Activated CD4-positive, alpha-beta T cell treated with anti-CD3 and anti-CD28 coated beads for 36 hours (primary cell): ENCODE data around the gene MMP14. TPM values are rescaled to one million over a fixed set of nuclear protein-coding genes. Genes with fewer than 3 reads are reported as not detected.

ENCODE experiments used
- ATAC-seq: fragments of 200-7000 bp; cut with Tn5 transposase; one replicate; pipeline ENCODE4 v1.10.0; 2021; ENCODE audit warnings: mild to moderate bottlenecking, moderate library complexity
- CTCF ChIA-PET: fragments of 350-600 bp; sonication (Branson Sonifier 250); formaldehyde crosslinking; loops from one replicate; lab custom pipeline; 2021; ENCODE audit warnings: antibody characterized with exemption; lab: Charles Lee
- POLR2A ChIA-PET: fragments of 350-600 bp; sonication (Branson Sonifier 250); formaldehyde crosslinking; loops from one replicate; lab custom pipeline; 2021; ENCODE audit warnings: antibody characterized with exemption, inconsistent platforms; lab: Charles Lee
- DNase-seq: peaks from one replicate; pipeline ENCODE4 v3.0.0-alpha.2; 2020
- H3K27ac Mint-ChIP-seq: one replicate; pipeline ENCODE4 v1.8.0; 2021; ENCODE audit warnings: mixed read lengths
- H3K27me3 Mint-ChIP-seq: one replicate; pipeline ENCODE4 v1.8.0; 2021; ENCODE audit warnings: mixed read lengths
- H3K36me3 Mint-ChIP-seq: one replicate; pipeline ENCODE4 v1.8.0; 2021; ENCODE audit warnings: low read depth, mixed read lengths
- H3K4me1 Mint-ChIP-seq: one replicate; pipeline ENCODE4 v1.8.0; 2021; ENCODE audit warnings: mixed read lengths
- H3K4me3 Mint-ChIP-seq: one replicate; pipeline ENCODE4 v1.8.0; 2021; ENCODE audit warnings: mild to moderate bottlenecking, moderate library complexity, mixed read lengths
- H3K9me3 Mint-ChIP-seq: one replicate; pipeline ENCODE4 v1.8.0; 2021; ENCODE audit warnings: low read depth, mixed read lengths
- intact Hi-C, 2 experiments: fragments of 100-400 bp; cut with DNase I in 1 of 2; cut with micrococcal nuclease in 1 of 2; formaldehyde crosslinking; loops; one replicate each; pipeline versions ENCODE4 v1.14.2 to v1.15.1; 2022 to 2024; cut with DNase I, micrococcal nuclease
- total RNA-seq, 2 experiments: library from RNA; stranded (reverse); gene quantifications; one replicate each; pipeline ENCODE4 v1.2.3, GENCODE V29; 2021

MMP14 gene
- total RNA-seq, 2 experiments from 2014 or later, result 2.0 to 2.1 TPM

DNA sequence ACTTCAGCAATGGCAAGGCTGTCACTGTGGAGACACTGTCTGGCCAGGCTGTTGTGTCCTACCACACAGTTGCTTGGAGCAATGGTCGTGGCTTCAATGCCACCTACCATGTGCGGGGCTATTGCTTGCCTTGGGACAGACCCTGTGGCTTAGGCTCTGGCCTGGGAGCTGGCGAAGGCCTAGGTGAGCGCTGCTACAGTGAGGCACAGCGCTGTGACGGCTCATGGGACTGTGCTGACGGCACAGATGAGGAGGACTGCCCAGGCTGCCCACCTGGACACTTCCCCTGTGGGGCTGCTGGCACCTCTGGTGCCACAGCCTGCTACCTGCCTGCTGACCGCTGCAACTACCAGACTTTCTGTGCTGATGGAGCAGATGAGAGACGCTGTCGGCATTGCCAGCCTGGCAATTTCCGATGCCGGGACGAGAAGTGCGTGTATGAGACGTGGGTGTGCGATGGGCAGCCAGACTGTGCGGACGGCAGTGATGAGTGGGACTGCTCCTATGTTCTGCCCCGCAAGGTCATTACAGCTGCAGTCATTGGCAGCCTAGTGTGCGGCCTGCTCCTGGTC, 39.4 kb downstream of the MMP14 start:
- CTCF ChIA-PET, result interaction anchor here (0.5 to 6.7 kb wide), 7 partner anchors 11 to 1468 kb away, joined by 3 to 66 read pairs (median 3); no protein-coding TSS in a partner anchor
- peaks cover 22% of the 10 kb centered on the region for H3K4me1 Mint-ChIP-seq
- no peak overlapping the region for H3K4me3 Mint-ChIP-seq
- intact Hi-C loops, result no loop called here
- DNase-seq (no peak), ATAC-seq (no peak)
- peaks cover 35% of the 10 kb centered on the region for H3K36me3 Mint-ChIP-seq
- H3K9me3 Mint-ChIP-seq, result no peaks in the 10 kb centered on the region
- POLR2A ChIA-PET, result no interaction called here
- H3K27ac Mint-ChIP-seq, result no peak overlapping the region
- no peaks in the 10 kb centered on the region for H3K27me3 Mint-ChIP-seq

DNA sequence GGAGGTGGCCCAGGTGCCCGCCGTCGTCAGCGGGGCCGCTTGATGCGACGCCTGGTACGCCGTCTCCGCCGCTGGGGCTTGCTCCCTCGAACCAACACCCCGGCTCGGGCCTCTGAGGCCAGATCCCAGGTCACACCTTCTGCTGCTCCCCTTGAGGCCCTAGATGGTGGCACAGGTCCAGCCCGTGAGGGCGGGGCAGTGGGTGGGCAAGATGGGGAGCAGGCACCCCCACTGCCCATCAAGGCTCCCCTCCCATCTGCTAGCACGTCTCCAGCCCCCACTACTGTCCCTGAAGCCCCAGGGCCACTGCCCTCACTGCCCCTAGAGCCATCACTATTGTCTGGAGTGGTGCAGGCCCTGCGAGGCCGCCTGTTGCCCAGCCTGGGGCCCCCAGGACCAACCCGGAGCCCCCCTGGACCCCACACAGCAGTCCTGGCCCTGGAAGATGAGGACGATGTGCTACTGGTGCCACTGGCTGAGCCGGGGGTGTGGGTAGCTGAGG, 40.7 kb downstream of the MMP14 start:
- Mint-ChIP-seq H3K4me3 (no peak overlapping the region), H3K27ac (no peak overlapping the region), H3K27me3 (no peaks in the 10 kb centered on the region), H3K36me3 (peaks cover 35% of the 10 kb centered on the region), H3K4me1 (peaks cover 19% of the 10 kb centered on the region), H3K9me3 (no peaks in the 10 kb centered on the region)
- ATAC-seq, result no peak
- intact Hi-C loops, result no loop called here
- ChIA-PET CTCF (interaction anchor here (1.0 to 6.7 kb wide), 3 partner anchors 24 to 111 kb away, joined by 3 to 66 read pairs (median 3); no protein-coding TSS in a partner anchor), POLR2A (no interaction called here)
- no peak for DNase-seq

DNA sequence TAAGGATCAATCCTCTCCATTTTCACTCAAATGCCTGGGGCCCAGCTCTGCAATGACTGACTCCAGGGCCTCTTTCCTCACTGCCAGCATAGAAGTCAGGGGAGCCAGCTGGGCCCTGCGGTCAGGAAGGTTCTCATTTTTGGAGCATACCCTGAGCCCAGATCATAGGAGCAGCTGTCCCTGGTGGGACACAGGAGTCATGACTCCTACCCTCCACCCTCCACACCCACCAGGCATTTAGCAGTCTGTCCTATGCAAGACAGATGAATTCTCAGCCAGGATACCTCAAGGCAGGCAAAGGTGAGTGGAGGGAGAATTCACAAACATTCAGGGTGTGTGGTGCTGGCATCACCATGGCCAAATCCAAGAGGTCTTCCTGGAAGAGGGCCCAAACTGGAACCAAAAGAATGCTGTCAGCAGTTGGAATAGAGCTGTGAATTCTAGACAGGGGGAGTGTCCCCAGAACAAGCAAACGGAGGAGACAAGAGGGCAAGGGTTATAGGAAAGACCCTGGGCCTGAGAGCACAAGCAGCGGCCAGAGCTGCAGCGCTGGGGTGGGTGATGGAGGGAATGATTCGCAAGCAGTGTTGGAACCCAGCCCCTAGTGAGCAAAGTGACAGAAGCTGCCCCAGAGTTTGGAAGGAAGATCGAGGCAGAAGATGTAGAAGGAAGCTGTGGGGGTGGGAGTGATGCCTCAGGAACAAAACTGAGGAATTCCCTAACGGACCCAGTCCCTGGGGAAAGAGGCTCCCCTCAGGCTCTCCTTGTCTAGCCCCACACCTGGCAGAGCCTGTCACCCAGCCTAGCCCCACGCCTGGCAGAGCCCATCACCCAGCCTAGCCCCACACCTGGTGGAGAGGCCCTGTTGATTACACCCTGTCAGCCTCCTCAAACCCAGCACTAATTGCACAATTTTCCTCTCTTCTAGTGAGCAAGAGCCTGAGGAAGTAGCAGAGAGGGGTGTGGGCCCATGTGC, 42.2 kb downstream of the MMP14 start:
- Mint-ChIP-seq H3K9me3 (no peaks in the 10 kb centered on the region), H3K27me3 (no peaks in the 10 kb centered on the region), H3K27ac (peak overlapping the region; percentile 35), H3K36me3 (peaks cover 29% of the 10 kb centered on the region), H3K4me1 (peaks cover 18% of the 10 kb centered on the region), H3K4me3 (no peak overlapping the region)
- CTCF ChIA-PET, result interaction anchor here (0.6 to 1.5 kb wide), 4 partner anchors 19 to 765 kb away, joined by 3 read pairs; no protein-coding TSS in a partner anchor
- DNase-seq (no peak), ATAC-seq (no peak)
- POLR2A ChIA-PET, result no interaction called here
- intact Hi-C loops, result no loop called here

DNA sequence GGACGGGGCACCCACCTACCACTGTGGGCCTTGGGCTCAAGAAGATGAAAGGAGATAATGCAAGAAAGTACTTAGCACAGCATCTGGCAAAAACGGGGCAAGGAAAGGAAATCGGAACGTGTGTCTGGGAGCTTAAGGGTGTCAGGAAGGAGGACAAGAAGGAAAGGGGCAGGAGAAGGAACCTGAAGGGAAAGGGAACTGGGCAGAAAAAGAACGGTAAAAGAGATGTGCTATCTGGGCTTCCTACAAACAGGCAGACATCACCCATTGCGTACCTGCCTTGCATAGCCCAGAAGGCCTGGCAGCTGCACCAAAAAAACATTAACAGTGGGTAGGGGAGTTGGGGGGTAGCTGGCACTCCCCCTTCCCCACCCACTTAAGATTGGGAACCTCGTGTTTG, 45.7 kb downstream of the MMP14 start:
- intact Hi-C loops, result no loop called here
- no peak for DNase-seq
- no peak overlapping the region for H3K27ac Mint-ChIP-seq
- H3K36me3 Mint-ChIP-seq, result peaks cover 6% of the 10 kb centered on the region
- peaks cover 27% of the 10 kb centered on the region for H3K4me1 Mint-ChIP-seq
- H3K9me3 Mint-ChIP-seq, result no peaks in the 10 kb centered on the region
- H3K27me3 Mint-ChIP-seq, result peaks cover 2% of the 10 kb centered on the region
- no peak overlapping the region for H3K4me3 Mint-ChIP-seq
- ATAC-seq, result no peak
- ChIA-PET POLR2A (interaction anchor here (0.7 kb wide), 1 partner anchor 9 kb away, joined by 4 read pairs; no protein-coding TSS in a partner anchor), CTCF (interaction anchor here (0.7 to 10.6 kb wide), 6 partner anchors 10 to 48 kb away, joined by 3 to 111 read pairs (median 8); partner anchors contain the start of genes LRP10 and PRMT5)

DNA sequence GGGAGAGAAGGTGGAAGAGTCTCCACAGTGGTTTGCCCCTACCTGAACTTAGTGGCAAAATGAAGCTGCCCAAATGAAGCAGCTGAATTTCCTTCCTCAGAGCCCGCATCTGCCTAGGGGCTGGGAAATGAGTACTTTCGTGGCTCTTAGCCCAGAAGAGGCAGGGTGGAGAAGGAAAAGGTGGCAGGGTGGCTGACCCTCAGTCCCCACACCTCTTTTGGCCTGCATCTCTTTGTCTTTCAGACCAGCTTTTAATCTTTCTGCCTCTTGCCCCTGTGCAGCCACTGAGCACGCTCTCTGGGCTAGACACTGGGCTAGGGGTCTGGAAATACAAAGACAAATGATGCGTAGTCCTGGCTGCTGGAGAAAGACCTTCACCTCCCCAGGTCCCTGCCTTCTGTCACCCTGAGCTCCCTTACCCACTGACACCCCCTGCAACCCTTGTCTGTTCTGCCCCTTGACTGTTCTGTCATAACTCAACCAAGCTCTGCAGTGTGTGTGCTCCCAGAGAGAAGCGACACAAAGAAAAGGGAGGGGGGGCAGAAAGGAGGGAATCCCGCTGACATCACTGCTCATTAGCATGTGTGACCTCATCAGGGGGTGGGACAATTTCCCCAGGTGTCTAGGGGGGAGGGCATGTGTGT, 46.3 kb downstream of the MMP14 start:
- ChIA-PET POLR2A (interaction anchor here (0.6 to 0.8 kb wide), 3 partner anchors 10 to 375 kb away, joined by 4 to 10 read pairs (median 5); no protein-coding TSS in a partner anchor), CTCF (interaction anchor here (0.7 to 10.6 kb wide), 6 partner anchors 11 to 47 kb away, joined by 3 to 111 read pairs (median 8); partner anchors contain the start of genes LRP10 and PRMT5)
- H3K4me3 Mint-ChIP-seq, result no peak overlapping the region
- no peak overlapping the region for H3K27ac Mint-ChIP-seq
- peak; percentile 61 for DNase-seq
- H3K36me3 Mint-ChIP-seq, result peaks cover 6% of the 10 kb centered on the region
- H3K4me1 Mint-ChIP-seq, result peaks cover 33% of the 10 kb centered on the region
- H3K9me3 Mint-ChIP-seq, result no peaks in the 10 kb centered on the region
- H3K27me3 Mint-ChIP-seq, result peaks cover 2% of the 10 kb centered on the region
- peak; percentile 11 for ATAC-seq
- intact Hi-C loops, result no loop called here

DNA sequence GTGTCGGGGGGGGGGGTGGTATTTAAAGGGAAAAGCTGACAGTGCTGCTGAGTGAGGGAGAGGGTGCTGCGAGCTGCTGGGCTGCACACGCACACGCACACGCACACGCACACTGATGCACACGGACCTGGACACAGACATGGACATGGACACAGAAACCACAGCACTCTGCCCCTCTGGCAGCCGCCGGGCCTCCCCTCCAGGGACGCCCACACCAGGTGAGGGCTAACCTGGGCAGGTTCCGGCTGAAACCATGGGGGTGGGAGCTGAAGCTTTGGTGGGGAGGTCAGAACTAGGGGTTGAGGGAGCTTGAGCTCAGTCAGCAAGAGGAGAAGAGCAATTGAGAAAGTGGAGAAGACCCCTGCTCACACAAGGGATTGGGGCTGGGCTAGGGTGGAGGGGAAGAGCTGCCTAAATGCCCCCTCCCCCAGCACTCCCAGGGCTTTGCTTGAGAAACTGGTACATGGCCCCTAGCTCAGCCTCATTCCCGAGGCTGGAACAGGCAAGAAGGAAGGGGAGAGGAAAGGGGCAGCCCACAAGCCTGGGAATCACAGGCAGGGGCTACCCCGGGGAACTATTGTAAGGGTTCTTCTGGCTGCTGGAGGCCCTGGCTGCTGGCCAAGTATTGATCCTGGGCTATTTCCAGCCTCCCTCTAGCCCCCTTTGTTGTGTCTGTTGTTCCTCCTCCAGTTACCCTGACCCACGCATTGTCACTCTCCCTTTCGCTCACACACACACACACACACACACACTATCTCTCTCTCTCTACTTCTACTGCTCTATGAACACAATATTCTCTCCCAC, 47.0 kb downstream of the MMP14 start, which contains the start of gene REM2:
Gene REM2, plus strand, starts transcription at position 50 of the 804 bp plus-strand sequence. Its CDS starts 66 bp downstream, at position 116.
- no peaks in the 10 kb centered on the region for H3K9me3 Mint-ChIP-seq
- no peak within 1 kb of the TSS for H3K4me3 Mint-ChIP-seq
- peaks cover 2% of the 10 kb centered on the region for H3K27me3 Mint-ChIP-seq
- CTCF ChIA-PET, result interaction anchor here (0.6 to 10.6 kb wide), 6 partner anchors 11 to 35 kb away, joined by 3 to 111 read pairs (median 18); partner anchors contain the start of gene LRP10
- no peak for DNase-seq
- H3K27ac Mint-ChIP-seq, result peak within 1 kb of the TSS; percentile 51
- POLR2A ChIA-PET, result interaction anchor here (0.5 to 1.1 kb wide), 4 partner anchors 11 to 376 kb away, joined by 3 to 10 read pairs (median 4); no protein-coding TSS in a partner anchor
- peaks cover 2% of the 10 kb centered on the region for H3K36me3 Mint-ChIP-seq
- intact Hi-C loops, result no loop called here
- H3K4me1 Mint-ChIP-seq, result peaks cover 40% of the 10 kb centered on the region
- no peak for ATAC-seq

DNA sequence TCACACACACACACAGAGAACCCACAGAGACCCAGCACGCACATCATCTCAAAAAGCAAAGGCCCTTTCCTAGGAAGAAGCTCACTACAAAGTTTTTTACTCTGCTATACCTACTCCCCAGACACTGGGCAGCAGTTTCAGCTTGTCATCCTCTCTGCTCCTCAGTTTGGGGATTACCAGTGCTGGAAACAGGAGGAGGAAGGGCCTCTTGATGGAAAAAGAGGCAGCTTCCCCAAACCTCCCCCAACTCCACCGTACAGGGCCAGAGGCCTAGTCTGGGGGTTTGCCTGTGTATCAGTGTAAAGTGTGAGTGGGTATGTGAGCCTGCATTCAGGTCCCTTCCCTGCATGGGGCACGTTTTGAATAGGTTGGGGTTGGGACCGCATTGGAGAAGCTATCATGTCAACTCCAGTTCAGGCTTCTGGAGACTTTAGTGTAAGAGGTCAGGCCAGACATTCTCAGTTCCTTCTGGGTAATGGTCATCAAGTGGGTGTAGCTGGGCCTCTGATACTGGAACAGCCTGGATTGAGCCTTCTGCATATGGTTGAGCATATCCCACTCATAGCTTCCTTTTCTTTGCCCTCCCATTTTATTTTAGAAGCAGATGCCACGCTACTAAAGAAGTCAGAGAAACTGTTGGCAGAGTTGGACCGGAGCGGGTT, 47.8 kb downstream of the MMP14 start:
- Mint-ChIP-seq H3K9me3 (no peaks in the 10 kb centered on the region), H3K36me3 (no peaks in the 10 kb centered on the region), H3K27ac (no peak overlapping the region), H3K4me3 (no peak overlapping the region), H3K4me1 (peaks cover 40% of the 10 kb centered on the region), H3K27me3 (peaks cover 2% of the 10 kb centered on the region)
- POLR2A ChIA-PET, result interaction anchor here (0.5 to 1.1 kb wide), 3 partner anchors 12 to 32 kb away, joined by 3 to 4 read pairs (median 3); no protein-coding TSS in a partner anchor
- ATAC-seq (no peak), DNase-seq (no peak)
- CTCF ChIA-PET, result interaction anchor here (0.6 to 10.6 kb wide), 7 partner anchors 12 to 314 kb away, joined by 3 to 111 read pairs (median 4); partner anchors contain the start of gene LRP10
- intact Hi-C loops, result no loop called here

DNA sequence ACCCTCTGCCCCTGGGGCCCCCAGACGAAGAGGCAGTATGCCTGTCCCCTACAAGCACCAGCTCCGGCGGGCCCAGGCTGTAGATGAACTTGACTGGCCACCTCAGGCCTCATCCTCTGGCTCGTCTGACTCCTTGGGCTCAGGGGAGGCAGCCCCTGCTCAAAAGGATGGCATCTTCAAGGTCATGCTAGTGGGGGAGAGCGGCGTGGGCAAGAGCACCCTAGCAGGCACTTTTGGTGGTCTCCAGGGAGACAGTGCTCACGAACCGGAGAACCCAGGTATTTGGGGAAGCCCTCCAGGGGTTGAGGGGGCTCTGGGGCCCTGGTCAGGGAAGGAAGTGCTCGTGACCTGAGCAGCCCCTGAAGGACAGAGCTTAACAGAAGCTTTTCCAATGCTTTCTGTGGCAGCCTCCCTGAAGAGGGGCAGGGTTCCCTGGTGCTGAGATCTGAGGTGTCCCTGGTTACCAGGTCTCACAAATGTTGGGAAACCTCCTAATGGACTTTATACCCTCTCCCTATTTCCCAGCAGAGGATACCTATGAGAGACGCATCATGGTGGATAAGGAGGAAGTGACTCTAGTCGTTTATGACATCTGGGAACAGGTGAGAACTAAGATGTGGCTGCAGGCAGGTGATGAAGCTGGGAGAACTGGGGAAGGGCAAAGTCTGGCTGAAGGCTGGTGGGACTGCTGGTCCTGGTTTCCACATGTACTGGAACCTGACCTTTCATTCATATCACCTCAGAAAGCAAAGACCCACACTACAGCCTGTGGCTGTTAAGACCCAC, 48.5 kb downstream of the MMP14 start:
- Mint-ChIP-seq H3K9me3 (no peaks in the 10 kb centered on the region), H3K27ac (no peak overlapping the region), H3K36me3 (no peaks in the 10 kb centered on the region), H3K4me1 (peaks cover 45% of the 10 kb centered on the region), H3K4me3 (no peak overlapping the region), H3K27me3 (peaks cover 2% of the 10 kb centered on the region)
- ChIA-PET POLR2A (no interaction called here), CTCF (interaction anchor here (0.7 to 10.6 kb wide), 8 partner anchors 13 to 1033 kb away, joined by 3 to 111 read pairs (median 4); partner anchors contain the start of gene LRP10)
- ATAC-seq (no peak), DNase-seq (no peak)
- intact Hi-C loops, result no loop called here

DNA sequence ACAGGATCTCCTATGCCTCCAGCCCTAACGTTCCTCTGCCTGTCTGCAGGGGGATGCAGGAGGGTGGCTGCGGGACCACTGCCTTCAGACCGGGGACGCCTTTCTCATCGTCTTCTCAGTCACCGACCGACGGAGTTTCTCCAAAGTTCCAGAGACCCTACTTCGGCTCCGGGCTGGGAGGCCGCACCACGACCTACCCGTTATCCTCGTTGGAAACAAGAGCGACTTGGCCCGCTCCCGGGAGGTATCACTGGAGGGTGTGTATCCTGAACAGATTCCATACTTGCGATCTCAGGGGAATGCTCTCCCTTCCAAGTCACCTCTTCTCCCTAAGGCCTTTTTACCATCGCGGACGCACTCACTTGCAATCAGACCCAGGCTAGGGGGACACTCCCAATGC, 49.6 kb downstream of the MMP14 start:
- DNase-seq (no peak), ATAC-seq (no peak)
- H3K9me3 Mint-ChIP-seq, result no peaks in the 10 kb centered on the region
- H3K36me3 Mint-ChIP-seq, result no peaks in the 10 kb centered on the region
- H3K4me1 Mint-ChIP-seq, result peaks cover 50% of the 10 kb centered on the region
- H3K4me3 Mint-ChIP-seq, result peak overlapping the region; percentile 70
- peaks cover 2% of the 10 kb centered on the region for H3K27me3 Mint-ChIP-seq
- intact Hi-C loops, result loop anchor here in 1 of 2 experiments (2.0 kb wide), 1 partner anchor 15 kb away; the partner anchor contains the start of gene LRP10
- POLR2A ChIA-PET, result no interaction called here
- H3K27ac Mint-ChIP-seq, result peak overlapping the region; percentile 22
- CTCF ChIA-PET, result interaction anchor here (0.7 to 10.6 kb wide), 9 partner anchors 13 to 772 kb away, joined by 3 to 111 read pairs (median 4); partner anchors contain the start of gene LRP10
